Caco-2 (cell line): ENCODE measurements around the gene BTBD16. TPM values are rescaled to one million over a fixed set of nuclear protein-coding genes. Genes with fewer than 3 reads are reported as not detected.

Source experiments
- BruUV-seq: library from RNA; stranded (reverse); fragments of 400-500 nt; replicated peaks from 2 replicates; lab custom pipeline; 2021; lab: Mats Ljungman, UMichigan
- CTCF ChIA-PET: fragments of 300-600 bp; sonication (Branson Sonifier 250); formaldehyde crosslinking; loops from one replicate; lab custom pipeline; 2022; ENCODE audit warnings: antibody characterized with exemption; lab: Charles Lee
- POLR2A ChIA-PET: fragments of 300-600 bp; sonication (Branson Sonifier 250); formaldehyde crosslinking; loops from one replicate; lab custom pipeline; 2022; ENCODE audit warnings: antibody characterized with exemption; lab: Charles Lee
- DNase-seq, 2 experiments: peaks; one replicate each; pipeline versions ENCODE4 v3.0.0 to v3.0.0-alpha.2; 2020 to 2022
- H3K27me3 ChIP-seq: replicated peaks from 2 replicates; pipeline ENCODE4 v1.6.0; 2011; ENCODE audit warnings: low read length; ENCODE audit not compliant: control insufficient read depth, insufficient read depth
- H3K36me3 ChIP-seq: 2 replicates; pipeline ENCODE4 v1.5.1; 2011; ENCODE audit warnings: low read length; ENCODE audit not compliant: control insufficient read depth, insufficient read depth
- H3K4me1 ChIP-seq: fragments of 250-450 bp; sonication (Bioruptor Pico); 2 replicates; pipeline ENCODE4 v1.5.1; 2020; ENCODE audit warnings: mild to moderate bottlenecking
- H3K4me3 ChIP-seq: 2 replicates; pipeline ENCODE4 v1.5.1; 2011; ENCODE audit warnings: low read depth, mild to moderate bottlenecking, control low read depth, low read length
- H3K9me3 ChIP-seq: fragments of 250-450 bp; sonication (Bioruptor Pico); 2 replicates; pipeline ENCODE4 v1.5.1; 2020; ENCODE audit warnings: mild to moderate bottlenecking, moderate library complexity
- H3K27ac Mint-ChIP-seq: one replicate; pipeline ENCODE4 v1.8.0; 2022; ENCODE audit warnings: mixed read lengths; ENCODE audit not compliant: unreplicated experiment
- H3K27me3 Mint-ChIP-seq: one replicate; pipeline ENCODE4 v1.8.0; 2022; ENCODE audit warnings: mixed read lengths; ENCODE audit not compliant: insufficient read depth, unreplicated experiment
- H3K36me3 Mint-ChIP-seq: one replicate; pipeline ENCODE4 v1.8.0; 2022; ENCODE audit warnings: mild to moderate bottlenecking, mixed read lengths; ENCODE audit not compliant: insufficient read depth, unreplicated experiment
- H3K4me1 Mint-ChIP-seq: one replicate; pipeline ENCODE4 v1.8.0; 2022; ENCODE audit warnings: low read depth, mixed read lengths; ENCODE audit not compliant: unreplicated experiment
- H3K4me3 Mint-ChIP-seq: one replicate; pipeline ENCODE4 v1.8.0; 2022; ENCODE audit warnings: mild to moderate bottlenecking, moderate library complexity, mixed read lengths; ENCODE audit not compliant: unreplicated experiment
- H3K9me3 Mint-ChIP-seq: one replicate; pipeline ENCODE4 v1.8.0; 2022; ENCODE audit warnings: mixed read lengths; ENCODE audit not compliant: unreplicated experiment
- intact Hi-C: fragments of 100-400 bp; cut with micrococcal nuclease; formaldehyde crosslinking; loops from one replicate; pipeline ENCODE4 v1.10.0; 2022; ENCODE audit not compliant: unreplicated experiment
- total RNA-seq: library from RNA; stranded (reverse); gene quantifications from 2 replicates; pipeline ENCODE4 v1.2.3, GENCODE V29; 2022
- TF ChIP-seq, protein P1 (sequence below), 2 experiments: fragments of 200-600 bp in 1 of 2; IDR thresholded peaks; 1 replicate in 1 of 2; 2 replicates in 1 of 2; pipeline versions ENCODE4 v1.5.1 to v1.8.0; 2011 to 2022; ENCODE audit warnings: antibody characterized with exemption in 1 of 2, control low read depth in 1 of 2, inconsistent platforms in 1 of 2, low read depth in 1 of 2, low read length in 1 of 2, mild to moderate bottlenecking in 1 of 2, moderate library complexity in 1 of 2; ENCODE audit not compliant: insufficient read depth in 1 of 2, severe bottlenecking in 1 of 2, unreplicated experiment in 1 of 2

Gene BTBD16
- total RNA-seq, 1 experiment from 2014 or later: not detected

DNA sequence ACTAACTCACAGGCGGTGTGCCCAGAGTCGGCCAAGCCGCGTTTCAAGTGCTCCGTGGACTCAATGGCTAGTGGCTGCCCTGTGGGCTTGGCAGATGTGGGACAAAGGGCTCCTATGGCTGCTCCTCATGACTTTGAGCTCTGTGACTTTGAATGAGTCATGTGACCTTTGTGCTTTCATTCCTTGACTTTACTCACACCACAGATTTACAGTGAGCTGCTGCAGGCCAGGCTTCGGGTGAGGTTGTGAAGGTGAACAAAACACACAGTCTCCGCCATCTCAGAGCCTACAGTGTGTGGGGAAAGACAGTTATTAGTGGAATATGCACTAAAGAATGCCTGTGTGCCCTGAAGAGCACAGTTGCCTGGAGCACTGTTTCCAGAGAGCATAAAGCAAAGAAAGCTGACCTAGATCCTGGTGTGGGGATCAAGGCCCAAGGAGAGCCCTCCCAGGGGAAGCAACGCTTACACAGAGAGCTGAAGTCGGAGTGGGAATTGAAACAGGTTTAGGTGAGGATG, 73.7 kb downstream of the BTBD16 start:
- Histone ChIP-seq H3K4me3 (no peak overlapping the region), H3K4me1 (peaks cover 14% of the 10 kb centered on the region), H3K27me3 (no peaks in the 10 kb centered on the region), H3K9me3 (peaks cover 20% of the 10 kb centered on the region), H3K36me3 (no peaks in the 10 kb centered on the region)
- Mint-ChIP-seq H3K27me3 (no peaks in the 10 kb centered on the region), H3K4me1 (peaks cover 17% of the 10 kb centered on the region), H3K27ac (no peak overlapping the region), H3K4me3 (no peak overlapping the region), H3K36me3 (no peaks in the 10 kb centered on the region), H3K9me3 (peaks cover 10% of the 10 kb centered on the region)
- intact Hi-C loops: no loop called here
- ChIA-PET CTCF (interaction anchor here (0.7 to 1.0 kb wide), 3 partner anchors 34 to 90 kb away, joined by 3 to 4 read pairs (median 4); no protein-coding TSS in a partner anchor), POLR2A (interaction anchor here (1.0 kb wide), 1 partner anchor 30 kb away, joined by 16 read pairs; the partner anchor contains the start of gene PLEKHA1)
- no peak for DNase-seq
- no TSS peak for BruUV-seq
- TF ChIP-seq, protein P1, sequence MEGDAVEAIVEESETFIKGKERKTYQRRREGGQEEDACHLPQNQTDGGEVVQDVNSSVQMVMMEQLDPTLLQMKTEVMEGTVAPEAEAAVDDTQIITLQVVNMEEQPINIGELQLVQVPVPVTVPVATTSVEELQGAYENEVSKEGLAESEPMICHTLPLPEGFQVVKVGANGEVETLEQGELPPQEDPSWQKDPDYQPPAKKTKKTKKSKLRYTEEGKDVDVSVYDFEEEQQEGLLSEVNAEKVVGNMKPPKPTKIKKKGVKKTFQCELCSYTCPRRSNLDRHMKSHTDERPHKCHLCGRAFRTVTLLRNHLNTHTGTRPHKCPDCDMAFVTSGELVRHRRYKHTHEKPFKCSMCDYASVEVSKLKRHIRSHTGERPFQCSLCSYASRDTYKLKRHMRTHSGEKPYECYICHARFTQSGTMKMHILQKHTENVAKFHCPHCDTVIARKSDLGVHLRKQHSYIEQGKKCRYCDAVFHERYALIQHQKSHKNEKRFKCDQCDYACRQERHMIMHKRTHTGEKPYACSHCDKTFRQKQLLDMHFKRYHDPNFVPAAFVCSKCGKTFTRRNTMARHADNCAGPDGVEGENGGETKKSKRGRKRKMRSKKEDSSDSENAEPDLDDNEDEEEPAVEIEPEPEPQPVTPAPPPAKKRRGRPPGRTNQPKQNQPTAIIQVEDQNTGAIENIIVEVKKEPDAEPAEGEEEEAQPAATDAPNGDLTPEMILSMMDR (IDR thresholded peaks at IDR 0.05; ENCODE audit: insufficient read depth in 1 of 2, low read depth in 1 of 2, low read length in 1 of 2, severe bottlenecking in 1 of 2, unreplicated experiment in 1 of 2): no peak

DNA sequence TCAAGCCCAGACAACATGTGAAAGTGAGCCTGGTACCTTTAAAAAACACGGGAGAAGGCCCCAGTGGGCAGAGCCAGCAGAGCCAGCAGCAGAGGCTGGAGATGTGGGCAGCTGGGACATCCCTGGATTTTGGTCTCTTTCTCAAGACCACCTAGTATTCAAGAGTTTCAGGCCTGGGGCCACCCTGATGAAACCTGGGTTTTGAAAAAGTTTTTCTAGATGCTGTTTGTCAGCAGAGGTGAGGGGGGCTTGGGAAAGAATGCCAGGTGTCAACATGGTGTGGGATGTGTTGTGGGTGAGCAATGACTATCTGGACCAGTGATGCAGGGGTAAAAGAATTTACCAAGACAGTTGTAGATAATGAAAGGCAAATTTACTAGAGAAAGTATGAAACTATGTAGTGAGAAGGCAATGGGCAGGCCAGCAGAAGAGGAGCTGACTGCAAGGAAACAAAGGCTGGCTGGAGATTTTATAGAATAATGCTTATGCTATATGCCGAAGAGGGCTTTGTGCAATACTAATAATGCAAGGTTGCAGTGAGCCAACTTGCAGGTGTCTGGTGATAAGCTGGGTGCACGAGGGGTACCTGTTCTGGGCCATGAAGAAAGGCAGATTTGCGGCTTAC, 75.3 kb downstream of the BTBD16 start:
- Mint-ChIP-seq H3K27ac (no peak overlapping the region), H3K4me1 (peaks cover 10% of the 10 kb centered on the region), H3K27me3 (no peaks in the 10 kb centered on the region), H3K4me3 (no peak overlapping the region), H3K36me3 (no peaks in the 10 kb centered on the region), H3K9me3 (peaks cover 10% of the 10 kb centered on the region)
- intact Hi-C loops: no loop called here
- CTCF ChIA-PET: no interaction called here
- TF ChIP-seq, protein P1 (IDR thresholded peaks at IDR 0.05; ENCODE audit: insufficient read depth in 1 of 2, low read depth in 1 of 2, low read length in 1 of 2, severe bottlenecking in 1 of 2, unreplicated experiment in 1 of 2): no peak
- no peak overlapping the region for H3K4me3 ChIP-seq
- peaks cover 20% of the 10 kb centered on the region for H3K9me3 ChIP-seq
- H3K27me3 ChIP-seq: no peaks in the 10 kb centered on the region
- H3K36me3 ChIP-seq: no peaks in the 10 kb centered on the region
- no peak for DNase-seq
- no TSS peak for BruUV-seq
- POLR2A ChIA-PET: no interaction called here
- peaks cover 17% of the 10 kb centered on the region for H3K4me1 ChIP-seq

DNA sequence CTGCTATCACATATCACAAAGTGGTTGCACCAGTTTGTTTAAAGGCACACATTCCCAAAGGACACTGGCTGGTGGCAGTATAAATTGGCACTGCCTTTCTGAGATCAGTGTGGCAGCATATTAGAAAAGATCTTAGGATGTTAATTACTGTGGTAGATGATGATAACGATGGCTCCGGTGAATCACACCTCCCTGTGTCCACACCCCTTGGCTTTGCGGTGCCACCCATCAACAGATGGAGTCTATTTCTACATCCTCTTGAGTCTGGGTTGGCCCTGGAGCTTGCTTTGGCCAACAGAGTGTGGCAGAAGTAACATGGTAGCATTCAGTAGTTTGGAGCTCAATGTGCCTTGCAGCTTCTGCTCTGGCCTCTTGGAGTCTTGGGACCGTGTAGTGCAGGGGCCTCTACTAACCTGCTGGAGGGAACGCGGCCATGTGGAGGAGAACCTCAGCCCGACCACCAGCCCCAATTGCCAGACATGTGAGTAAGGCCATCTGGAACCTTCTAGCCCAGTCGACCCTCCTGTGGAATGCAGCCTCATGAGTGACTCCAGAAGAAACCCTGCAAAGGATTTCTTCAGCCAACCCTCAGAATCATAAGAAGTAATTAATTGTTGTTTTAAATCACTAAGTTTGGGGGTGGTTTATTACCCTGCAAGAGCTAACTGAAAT, 76.2 kb downstream of the BTBD16 start:
- Histone ChIP-seq H3K27me3 (no peaks in the 10 kb centered on the region), H3K9me3 (peaks cover 20% of the 10 kb centered on the region), H3K4me3 (no peak overlapping the region), H3K4me1 (peaks cover 17% of the 10 kb centered on the region), H3K36me3 (no peaks in the 10 kb centered on the region)
- Mint-ChIP-seq H3K27ac (no peak overlapping the region), H3K36me3 (no peaks in the 10 kb centered on the region), H3K27me3 (no peaks in the 10 kb centered on the region), H3K4me1 (peaks cover 10% of the 10 kb centered on the region), H3K9me3 (peaks cover 10% of the 10 kb centered on the region), H3K4me3 (no peak overlapping the region)
- TF ChIP-seq, protein P1 (IDR thresholded peaks at IDR 0.05; ENCODE audit: insufficient read depth in 1 of 2, low read depth in 1 of 2, low read length in 1 of 2, severe bottlenecking in 1 of 2, unreplicated experiment in 1 of 2): no peak
- intact Hi-C loops: no loop called here
- DNase-seq: no peak
- no TSS peak for BruUV-seq
- CTCF ChIA-PET: no interaction called here
- POLR2A ChIA-PET: no interaction called here
